Stimulated activated CD4-positive, alpha-beta T cell treated with anti-CD3 and anti-CD28 coated beads, Interleukin-2, amount 100 ng/mL, for 24 hours (primary cell): ENCODE data around the gene SMIM33.
A peak's percentile ranks its signal among the peaks of the same experiment; 100 is the strongest.
"Not testable (repeated sequence)": the region's sequence is repeated elsewhere in the genome, so short reads cannot be mapped to it uniquely, and the experiment has no call there.

ENCODE experiments used
- DNase-seq, 2 donors: peaks; one replicate each; pipeline ENCODE4 v3.0.0-alpha.2; 2020

SMIM33 gene

DNA sequence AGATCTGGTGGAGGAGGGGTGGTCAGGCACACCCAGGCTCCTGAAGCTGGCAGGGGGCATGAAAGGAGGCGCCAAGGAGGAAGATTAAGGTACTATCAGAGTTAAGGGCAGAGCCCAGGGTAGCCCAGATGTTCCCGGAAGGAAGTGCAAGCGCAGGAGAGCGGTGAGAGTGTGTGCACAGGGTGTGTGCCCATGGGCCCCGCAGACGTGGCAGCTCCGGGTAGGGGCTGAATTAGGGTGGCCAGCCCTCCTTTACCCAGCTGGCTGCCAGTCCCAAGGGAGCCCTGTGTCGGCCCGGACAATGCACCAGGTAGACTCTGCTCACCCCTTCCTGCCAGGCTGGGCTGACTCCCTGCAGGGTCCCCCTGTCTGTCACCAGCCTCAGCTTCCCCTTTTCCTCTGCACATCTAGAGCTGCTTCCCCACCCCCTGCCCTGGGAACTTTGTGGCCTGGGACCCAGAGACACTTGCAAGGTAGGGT lies at the start of gene SMIM33:
Gene SMIM33 (plus strand): TSS at position 184 of the 480 bp plus-strand sequence. CDS start 118 bp downstream, at position 302.
- peak in 1 of 2 donors; percentile 46 for DNase-seq

DNA sequence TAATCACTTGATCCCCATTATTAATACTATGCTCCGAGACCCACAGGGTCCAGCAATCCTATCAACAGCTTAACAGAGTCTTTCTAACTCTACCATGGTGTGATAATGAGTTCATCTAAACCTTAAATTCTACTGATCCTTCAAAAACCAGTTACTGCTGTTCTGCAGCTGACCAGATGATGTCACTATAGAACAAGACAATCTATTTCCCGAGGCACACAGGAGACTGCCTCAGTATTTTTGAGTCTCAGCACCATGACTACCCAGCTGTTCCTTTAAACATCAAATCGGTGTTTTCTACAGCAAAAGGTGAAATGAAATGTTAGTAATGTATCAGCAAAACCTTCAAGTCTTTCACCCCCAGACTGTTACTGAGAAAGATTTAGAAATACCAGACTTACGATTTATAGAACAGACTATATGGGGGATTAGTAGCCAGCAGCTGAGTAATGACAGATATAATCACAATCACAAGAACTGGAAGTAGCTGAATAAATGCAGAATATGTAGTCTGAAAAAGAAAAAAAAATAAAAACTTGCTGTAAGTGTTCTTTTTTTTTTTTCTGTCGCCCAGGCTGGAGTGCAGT lies 48.4 kb upstream of the SMIM33 start:
- DNase-seq: peak in 1 of 2 donors; percentile 58

DNA sequence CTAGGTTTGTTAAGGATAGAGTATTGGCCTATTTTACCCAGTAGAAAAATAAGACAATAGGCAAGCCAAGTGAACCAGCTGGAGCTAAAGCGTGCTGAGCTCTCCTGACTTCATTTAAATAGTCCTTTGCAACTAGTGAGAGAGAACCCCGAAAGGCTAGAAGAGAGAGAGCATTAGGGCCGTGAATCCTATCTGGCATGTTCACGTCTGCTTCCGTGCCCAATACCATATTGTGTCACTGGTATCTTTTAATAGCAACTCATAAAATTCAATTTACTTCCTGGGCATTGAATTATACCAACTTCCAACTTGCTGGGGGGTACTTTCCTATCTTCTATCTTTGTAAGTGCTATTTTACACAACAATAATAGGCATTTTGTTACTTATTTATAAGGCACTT lies 45.3 kb upstream of the SMIM33 start:
- no peak for DNase-seq

DNA sequence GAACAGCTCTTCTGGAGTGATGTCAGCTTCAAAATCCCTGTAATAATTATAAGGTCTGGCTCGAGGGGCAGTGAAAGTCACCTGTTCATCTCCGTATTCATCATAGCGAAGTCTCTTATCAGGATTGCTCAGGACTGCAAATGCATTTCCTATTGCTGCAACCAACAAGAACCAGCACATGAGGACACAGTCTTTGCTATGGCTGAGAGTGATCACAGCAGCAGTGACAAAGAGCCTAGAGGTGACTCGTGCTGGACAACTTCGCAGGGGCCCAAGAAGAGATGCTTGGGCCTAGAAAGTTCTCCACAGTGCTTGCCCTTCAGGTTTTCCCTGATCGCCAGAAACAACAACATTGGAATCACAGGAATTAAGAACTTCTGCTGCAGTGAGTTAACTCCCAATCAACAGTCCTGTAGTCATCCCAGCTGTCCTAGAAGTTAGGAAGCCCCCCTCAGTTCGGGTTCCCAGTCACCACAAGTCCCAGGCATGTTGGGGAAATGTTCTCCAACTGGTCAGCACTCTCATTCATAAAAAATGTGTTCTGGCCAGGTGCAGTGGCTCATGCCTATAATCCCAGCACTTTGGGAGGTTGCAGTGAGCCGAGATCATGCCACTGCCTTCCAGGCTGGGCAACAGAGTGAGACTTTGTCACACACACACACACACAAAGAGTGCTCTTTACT lies 44.5 kb upstream of the SMIM33 start:
- DNase-seq: no peak

DNA sequence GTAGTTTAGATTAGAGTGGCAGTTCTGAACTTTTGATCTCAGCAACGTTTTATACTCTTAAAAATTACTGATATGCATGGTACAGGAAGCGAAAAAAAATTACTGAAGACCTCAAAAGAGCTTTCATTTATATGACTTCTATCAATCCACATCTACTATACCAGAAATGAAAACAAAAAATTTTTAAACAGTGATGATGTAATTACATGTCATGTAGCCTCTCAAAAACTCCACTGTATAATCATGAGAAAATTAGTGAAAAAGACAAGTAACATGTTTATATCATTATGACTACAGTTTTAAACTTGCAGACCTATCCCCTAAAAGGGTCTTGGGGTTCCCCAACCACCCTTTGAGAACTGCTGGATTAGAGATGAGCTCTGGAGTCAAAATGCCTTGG lies 40.8 kb upstream of the SMIM33 start:
- no peak for DNase-seq

DNA sequence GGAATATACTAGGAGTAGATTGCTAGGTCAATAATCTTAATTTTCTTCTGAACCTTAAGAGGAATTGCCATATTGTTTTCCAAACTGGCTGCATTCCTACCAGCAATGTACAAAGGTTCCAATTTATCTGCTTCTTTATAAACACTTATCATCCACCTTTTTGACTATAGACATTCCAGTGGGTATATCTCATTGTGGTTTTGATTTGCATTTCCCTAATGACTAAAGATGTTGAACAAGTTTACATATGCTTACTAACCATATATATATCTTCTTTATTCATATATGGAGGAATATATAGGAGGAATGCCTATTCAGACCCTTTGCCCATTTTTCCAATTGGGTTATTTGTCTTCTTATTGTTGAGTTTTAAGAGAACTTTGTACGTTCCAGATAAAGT lies 39.1 kb upstream of the SMIM33 start:
- DNase-seq: no peak

DNA sequence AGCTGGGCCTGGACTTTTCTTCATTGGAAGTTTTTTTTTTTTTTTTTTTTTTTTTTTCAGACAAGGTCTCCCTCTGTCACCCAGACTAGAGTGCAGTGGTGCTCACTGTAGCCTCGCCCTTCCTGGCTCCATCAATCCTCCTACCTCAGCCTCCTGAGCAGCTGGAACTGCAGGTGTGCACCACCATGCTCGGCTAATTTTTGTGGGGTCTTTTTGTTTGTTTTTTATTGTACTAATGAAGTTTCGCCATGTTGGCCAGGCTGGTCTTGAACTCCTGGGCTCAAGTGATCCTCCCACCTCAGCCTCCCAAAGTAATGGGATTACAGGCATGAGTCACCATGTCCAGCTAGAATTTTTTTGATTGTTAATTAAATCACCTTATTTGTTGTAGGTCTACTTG lies 35.1 kb upstream of the SMIM33 start:
- DNase-seq: no peak

DNA sequence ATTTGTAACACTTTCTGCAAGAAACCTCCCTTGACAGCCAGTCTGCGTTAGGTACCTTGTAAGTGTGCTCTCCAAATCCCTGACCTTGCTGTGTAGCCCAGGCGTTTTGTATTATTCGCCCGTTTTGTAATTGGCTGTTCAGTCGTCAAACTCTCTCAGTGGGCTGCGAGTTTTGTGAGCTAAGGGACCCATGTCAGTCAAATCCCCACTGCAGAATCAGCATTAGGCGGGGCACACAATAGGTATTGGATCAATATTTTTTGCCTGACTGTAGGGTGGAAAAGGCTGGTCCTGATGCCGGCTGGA lies 32.1 kb upstream of the SMIM33 start:
- DNase-seq: no peak

DNA sequence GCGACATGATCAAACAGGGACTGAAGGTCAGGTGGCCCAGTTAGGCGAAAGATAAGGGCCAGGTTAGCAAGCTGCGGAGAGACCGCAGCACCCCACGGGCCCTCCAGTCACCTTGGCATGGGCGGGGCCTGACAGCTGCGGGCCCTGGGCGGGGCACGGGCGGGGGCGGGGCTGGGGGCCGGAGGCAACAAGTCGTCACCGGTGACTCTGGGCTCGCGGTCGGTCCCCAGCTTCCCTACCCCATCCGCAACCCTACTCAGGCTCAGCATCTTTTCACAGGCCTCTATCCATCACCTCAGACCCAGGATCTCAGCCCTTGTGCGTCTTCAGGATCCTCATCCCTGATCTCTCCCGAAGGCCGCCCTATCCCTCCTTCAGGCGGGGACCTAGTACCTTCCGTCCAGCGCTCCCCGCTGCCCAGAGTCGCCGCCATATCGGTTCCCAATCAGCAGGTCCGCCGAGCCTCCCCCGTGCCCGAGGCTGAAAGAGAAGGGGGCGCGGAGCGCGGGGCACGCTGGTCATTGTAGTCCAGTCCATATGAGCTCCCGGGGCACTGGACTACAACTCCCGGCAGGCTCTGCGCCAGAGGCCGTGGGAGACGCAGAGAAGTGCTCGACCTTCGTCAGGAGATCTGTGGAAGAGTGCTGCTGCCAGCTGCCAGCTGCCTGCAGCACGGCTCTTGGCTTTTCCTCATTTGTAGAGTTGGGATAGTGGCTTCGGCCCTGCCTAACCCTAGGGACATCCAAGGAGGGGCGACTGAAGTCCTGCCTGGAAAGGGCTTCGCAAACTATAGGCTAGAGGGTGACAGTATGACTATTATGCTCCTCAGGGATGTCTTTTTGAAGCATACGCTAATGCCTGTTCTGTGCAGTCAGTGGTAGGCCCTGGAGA lies 31.5 kb upstream of the SMIM33 start, which contains the start of gene DNAJC18:
Gene DNAJC18 (minus strand): TSS at position 513 of the 891 bp plus-strand sequence. CDS start 80 bp downstream, at position 433.
- DNase-seq: peak; percentile 92 to 93

DNA sequence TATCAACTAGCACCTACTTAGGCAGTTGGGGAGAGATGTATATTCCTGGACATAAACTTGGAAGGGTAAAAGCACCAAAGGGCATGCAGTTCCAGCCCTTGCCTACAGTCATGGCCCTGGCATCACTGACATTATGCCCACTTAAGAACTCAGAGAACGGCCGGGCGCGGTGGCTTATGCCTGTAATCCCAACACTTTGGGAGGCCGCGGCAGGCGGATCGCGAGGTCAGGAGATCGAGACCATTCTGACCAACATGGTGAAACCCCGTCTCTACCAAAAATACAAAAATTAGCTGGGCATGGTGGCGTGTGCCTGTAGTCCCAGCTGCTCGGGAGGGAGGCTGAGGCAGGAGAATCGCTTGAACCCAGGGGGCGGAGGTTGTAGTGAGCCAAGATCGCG lies 30.4 kb upstream of the SMIM33 start:
- not testable (repeated sequence) for DNase-seq

DNA sequence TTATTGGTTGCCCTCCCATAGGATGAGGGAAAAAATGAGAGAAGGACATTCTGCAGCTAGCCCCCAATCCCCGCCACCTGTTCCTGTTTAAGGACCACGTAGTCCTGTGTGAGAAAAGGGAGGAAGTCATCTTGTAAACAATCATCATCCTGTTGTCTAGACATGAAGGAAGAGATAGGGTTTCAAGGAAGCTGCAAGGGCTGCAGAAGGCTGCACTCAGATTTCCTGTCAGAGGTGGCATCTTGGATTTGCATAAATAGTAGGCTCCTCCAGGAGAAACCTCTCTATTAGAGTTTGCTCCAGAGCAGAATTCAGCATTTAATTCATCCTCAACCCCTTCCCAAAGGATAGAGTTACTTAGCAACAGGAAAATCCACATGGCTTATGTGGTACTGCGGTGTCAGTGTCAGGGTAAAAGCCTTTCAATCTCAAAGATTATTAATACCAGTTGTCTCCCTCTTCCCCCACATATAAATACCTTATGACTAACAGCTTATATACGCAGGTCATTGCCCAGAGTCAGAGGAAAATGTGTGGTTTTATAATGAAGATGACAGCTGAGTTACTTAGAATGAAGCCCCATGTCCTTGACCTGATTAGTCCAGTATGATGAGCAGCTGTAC lies 26.9 kb upstream of the SMIM33 start:
- DNase-seq: no peak

DNA sequence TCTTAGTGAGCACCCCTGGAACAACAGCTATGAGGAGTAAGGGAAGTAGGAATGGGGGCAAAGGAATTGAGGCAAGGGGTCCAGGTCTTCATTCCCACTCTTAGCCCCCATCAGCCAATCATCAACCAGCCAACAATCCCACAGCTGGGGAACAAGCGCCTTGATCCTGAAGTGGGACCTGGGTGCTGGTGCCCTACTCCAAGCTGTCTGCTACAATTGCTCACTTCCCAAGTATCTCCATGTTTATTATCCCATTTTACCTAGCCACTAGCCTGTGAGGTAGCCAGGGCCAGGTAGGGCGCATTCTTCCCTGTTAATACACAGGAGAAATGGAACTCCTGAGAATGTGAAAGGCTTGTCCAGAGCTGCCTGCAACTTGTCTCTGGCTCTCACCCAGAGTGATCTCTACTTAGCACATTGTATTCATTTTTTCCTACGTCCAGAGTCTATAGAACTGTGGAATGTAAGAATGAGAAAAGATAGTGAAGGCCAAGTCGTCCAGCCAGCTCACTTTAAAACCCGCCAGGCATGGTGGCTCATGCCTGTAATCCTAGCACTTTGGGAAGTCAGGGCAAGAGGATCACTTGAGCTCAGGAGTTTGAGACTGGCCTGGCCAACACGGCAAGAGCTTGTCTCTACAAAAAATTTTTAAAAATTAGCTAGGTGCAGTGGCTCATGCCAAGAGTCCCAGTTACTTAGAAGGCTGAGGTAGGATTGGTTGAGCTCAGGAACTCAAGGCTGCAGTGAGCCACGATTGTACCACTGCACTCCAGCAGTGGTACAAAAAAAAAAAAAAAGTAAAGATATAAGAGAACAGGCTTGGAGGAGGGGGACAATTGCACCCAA lies 25.3 kb upstream of the SMIM33 start:
- DNase-seq: no peak

DNA sequence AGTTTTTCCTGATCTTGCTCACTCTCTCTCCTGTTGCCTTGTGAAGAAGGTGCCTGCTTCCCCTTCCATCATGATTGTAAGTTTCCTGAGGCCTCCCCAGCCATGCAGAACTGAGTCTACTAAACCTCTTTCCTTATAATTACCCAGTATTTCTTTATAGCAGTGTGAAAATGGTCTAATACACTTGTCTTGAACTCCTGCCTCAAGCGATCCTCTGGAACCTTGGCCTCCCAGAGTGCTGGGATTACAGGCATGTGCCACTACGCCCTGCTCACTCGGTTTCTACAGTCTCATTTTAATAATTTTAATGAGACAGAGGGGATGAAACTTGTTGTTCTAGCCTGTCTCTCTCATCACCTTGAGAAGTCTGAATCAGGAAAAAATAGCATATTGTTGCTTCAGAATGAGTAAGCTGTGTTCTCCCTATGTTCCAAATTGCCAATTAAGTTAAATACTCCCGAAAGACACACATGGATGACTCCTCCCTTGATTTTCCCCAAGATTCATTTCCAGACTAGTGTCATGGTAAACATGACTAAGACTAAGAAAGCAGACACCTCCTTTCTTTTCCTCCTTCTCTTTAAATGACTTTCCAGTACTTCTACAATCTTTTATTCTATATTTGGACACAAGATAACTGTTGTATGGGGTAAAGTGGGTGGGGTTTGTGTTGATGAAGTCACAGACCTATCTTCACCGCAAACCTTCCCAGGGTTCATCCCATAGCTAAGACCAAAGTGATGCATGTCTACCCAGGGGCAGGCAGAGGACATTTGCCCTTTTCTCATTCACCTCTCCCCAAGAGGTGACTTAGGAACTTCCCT lies 23.6 kb upstream of the SMIM33 start:
- DNase-seq: peak in 1 of 2 donors; percentile 50

DNA sequence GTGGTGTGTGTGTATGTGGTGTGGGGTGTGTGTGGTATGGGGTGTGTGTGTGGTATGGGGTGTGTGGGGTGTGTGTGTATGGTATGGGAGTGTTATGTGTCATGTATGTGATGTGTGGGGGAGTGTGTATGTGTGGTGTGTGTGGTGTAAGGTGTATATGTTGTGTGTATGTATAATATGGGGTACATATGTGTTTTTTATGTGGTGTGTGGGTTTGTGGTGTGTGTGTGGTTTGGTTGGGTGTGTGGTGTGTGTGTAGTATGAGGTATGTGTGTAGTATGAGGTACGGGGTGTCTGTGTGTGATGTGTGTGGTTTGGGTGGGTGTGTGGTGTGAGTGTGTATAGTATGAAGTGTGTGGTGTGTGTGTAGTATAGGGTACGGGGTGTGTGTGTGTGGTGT lies 19.6 kb upstream of the SMIM33 start:
- DNase-seq: no peak

DNA sequence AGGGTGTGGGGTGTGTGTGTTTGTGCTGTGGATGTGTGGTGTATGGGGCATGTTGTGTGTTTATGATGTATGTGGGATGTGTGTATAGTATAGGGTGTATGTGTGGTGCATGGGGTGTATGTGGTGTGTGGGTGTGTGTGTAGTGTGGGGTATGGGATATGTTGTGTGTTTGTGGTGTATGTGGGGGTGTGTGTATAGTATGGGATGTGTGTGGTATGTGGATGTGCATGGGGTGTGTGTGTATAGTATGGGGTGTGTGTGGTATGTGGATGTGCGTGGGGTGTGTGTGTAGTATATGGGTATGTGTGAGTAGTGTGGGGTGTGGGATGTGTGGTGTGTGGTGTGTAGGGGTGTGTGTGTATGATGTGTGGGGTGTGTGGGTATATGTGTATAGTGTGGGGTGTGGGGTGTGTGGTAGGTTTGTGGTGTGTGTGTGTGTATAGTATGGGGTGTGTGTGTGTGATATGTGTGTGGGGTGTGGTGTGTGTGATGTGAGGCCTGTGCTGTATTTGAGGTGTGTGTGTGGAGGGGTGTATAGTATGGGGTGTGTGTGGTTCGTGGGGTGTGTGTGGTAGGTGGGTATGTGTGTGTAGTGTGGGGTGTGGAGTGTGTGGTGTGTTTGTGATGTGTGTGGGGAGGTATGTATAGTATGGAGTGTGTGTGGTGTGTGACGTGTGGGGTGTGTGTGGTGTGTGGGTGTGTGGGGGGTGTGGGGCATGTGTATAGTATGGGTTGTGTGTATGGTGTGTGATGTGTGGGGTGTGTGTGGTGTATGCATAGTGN lies 18.7 kb upstream of the SMIM33 start:
- no peak for DNase-seq

DNA sequence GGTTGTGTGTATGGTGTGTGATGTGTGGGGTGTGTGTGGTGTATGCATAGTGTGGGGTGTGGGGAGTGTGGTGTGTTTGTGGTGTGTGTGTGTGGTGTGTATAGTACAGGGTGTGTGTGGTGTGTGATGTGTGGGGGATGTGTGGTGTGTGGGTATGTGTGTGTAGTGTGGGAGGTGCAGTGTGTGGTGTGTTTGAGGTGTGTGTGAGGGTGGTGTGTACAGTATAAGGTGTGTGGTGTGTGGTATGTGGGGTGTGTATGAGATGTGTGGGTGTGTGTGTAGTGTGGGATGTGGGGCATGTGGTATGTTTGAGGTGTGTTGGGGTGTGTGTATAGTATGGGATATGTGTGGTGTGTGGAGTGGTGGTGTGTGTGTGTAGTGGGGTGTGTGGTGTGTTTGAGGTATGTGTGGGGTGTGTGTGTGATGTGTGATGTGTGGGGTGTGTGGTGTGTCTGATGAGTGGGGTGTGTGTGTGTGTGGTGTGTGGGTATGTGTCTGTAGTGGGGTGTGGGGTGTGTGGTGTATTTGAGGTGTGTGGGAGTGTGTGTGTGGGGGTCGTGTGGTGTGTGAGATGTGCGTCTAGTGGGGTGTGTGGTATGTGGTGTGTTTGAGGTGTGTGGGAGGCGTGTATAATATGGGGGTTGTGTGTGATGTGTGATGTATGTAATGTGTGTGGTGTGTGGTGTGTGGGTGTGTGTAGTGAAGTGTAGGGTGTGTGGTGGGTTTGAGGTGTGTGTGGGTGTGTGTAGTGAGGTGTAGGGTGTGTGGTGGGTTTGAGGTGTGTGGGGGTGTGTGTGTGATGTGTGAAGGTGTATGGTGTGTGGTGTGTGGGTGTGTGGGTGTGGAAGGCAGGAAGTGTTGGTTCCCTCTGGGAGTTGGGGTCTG lies 16.9 kb upstream of the SMIM33 start:
- no peak for DNase-seq

DNA sequence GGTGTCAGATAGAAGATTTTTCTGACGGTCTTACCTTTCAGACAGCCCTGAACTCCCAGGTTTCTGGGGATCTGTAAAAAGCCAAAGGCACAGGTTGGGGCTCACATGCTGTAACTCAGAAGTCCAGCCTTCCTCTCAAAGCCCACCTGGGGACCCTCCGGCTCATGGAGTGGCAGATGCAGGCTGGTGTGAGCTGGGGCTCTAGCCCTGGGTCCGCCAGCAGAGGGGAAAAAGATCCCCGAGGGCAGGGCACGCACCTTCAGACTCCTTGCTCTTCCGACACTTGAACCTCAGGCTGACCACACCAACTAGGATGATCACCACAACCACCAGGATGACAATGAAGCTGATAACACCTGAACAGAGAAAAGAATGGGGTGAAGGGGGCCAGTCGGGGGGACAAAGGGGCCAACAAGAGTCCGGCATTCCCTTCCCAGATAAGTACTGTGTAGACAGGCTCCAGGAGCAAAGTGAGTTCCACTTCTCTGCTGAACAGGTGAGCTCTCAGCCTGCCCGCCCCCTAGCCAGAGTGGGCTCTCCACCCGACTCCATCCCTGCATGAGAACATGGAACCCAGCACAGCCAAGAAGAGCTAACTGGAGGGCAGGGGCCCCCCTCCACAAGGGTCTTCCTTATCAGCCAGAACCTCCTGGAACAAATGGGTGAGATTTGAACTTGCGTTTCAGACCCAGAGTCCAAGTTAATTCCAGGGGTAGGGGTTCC lies 16.1 kb upstream of the SMIM33 start:
- DNase-seq: no peak

DNA sequence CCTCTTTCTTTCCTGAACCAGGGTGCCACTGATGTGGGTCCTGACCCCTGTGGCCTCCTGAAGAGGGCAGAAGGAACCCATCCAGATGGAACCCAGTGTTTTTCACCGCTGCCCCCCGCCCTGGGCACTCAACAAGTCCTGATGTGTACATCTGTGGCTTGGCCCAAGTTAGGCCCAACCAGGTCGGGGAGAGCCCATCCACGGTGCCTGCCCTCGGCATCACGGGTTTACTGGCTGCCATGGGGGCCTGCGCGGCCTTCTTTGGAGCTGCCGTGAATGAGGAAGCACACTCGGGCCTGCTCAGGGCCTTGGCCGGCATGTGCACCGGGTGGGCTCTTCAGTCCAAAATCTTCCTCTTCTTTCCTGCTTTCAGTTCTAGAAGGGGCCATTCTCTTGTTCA lies 14.0 kb upstream of the SMIM33 start:
- DNase-seq: no peak

DNA sequence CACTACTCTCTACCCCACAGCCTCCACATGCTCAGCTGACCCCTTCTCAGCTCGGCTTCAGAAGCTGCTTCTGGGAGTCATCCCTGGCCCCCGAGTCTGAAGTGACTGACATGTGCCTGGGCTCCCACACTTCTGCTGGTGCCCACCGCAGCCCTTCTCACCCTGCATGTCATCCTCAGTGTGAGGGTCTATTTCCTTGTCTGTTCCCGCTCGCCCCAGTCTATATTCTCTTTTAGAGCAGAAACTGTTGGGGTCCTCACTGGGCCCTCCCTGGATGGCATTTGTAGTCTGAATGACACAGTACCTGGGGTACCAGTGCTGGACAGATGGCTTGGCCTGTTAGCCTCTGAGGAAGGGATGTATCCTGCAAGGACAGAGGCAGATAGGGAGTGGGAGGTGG lies 13.6 kb upstream of the SMIM33 start:
- no peak for DNase-seq
